CD4-positive, alpha-beta T cell treated with Interleukin-15 for 4 hours (primary cell): ENCODE data around the gene TM2D3.

Source experiments
- DNase-seq: peaks from one replicate; pipeline ENCODE4 v3.0.0-alpha.2; 2020; ENCODE audit warnings: low spot score

The TM2D3 gene

GRCh38 chr15:101623367-101624304, 28.5 kb downstream of the TM2D3 start:
- DNase-seq, result no peak

GRCh38 chr15:101621961-101622360, 30.2 kb downstream of the TM2D3 start:
- DNase-seq, result no peak

- no peak for DNase-seq
Measured at GRCh38 chr15:101620671-101621070, 31.5 kb downstream of the TM2D3 start.

- no peak for DNase-seq
Measured at GRCh38 chr15:101619615-101619865, 32.6 kb downstream of the TM2D3 start.

- DNase-seq, result no peak
Measured at GRCh38 chr15:101618851-101619614, 33.1 kb downstream of the TM2D3 start.

- DNase-seq, result no peak
Measured at GRCh38 chr15:101618076-101618475, 34.1 kb downstream of the TM2D3 start.

GRCh38 chr15:101617390-101617965, 34.7 kb downstream of the TM2D3 start:
- no peak for DNase-seq

GRCh38 chr15:101615986-101616848, 36.0 kb downstream of the TM2D3 start:
- DNase-seq, result no peak

GRCh38 chr15:101615414-101615985, 36.7 kb downstream of the TM2D3 start:
- no peak for DNase-seq

GRCh38 chr15:101614761-101615160, 37.4 kb downstream of the TM2D3 start:
- DNase-seq, result no peak

GRCh38 chr15:101614001-101614585, 38.1 kb downstream of the TM2D3 start:
- DNase-seq, result no peak

- DNase-seq, result no peak
Measured at GRCh38 chr15:101613130-101614000, 38.8 kb downstream of the TM2D3 start.

GRCh38 chr15:101612676-101613075, 39.5 kb downstream of the TM2D3 start:
- no peak for DNase-seq

GRCh38 chr15:101611580-101612299, 40.4 kb downstream of the TM2D3 start:
- no peak for DNase-seq

GRCh38 chr15:101611007-101611406, 41.2 kb downstream of the TM2D3 start:
- DNase-seq, result no peak

GRCh38 chr15:101610611-101611000, 41.6 kb downstream of the TM2D3 start:
- no peak for DNase-seq

GRCh38 chr15:101609742-101610610, 42.2 kb downstream of the TM2D3 start:
- DNase-seq, result no peak

GRCh38 chr15:101608201-101608600, 44.0 kb downstream of the TM2D3 start:
- no peak for DNase-seq

GRCh38 chr15:101607108-101607507, 45.1 kb downstream of the TM2D3 start:
- no peak for DNase-seq
